ENCODE results near the gene APMAP. TPM values are rescaled to one million over a fixed set of nuclear protein-coding genes. Genes with fewer than 3 reads are reported as not detected.

The APMAP gene
- total RNA-seq, 1 donor from 2014 or later, result 76.3 TPM

DNA sequence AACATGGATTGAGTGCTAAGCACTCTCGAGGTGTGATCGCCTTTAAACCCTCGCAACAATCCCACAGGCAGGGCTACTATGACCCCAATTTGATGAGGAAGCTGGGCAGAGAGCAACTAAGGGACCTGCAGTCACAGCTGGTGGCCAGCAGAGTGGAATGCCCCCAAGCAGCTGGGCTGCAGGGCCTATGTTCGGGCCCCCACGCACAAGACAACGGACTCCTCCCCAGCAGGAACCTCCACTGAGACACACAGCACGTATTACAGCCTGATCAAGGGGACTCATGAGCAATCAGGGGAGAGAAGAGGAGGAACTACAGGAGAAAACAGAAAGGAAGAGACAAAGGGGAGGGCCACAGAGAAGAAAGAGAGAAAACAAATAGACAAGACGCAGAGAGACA is 21.8 kb downstream of the APMAP start:
- no peak overlapping the region for H3K4me3 Mint-ChIP-seq (ENCODE audit: unreplicated experiment)
- H3K9me3 Mint-ChIP-seq (ENCODE audit: unreplicated experiment), result peaks cover 5% of the 10 kb centered on the region
- peaks cover 57% of the 10 kb centered on the region for H3K36me3 Mint-ChIP-seq (ENCODE audit: unreplicated experiment)

DNA sequence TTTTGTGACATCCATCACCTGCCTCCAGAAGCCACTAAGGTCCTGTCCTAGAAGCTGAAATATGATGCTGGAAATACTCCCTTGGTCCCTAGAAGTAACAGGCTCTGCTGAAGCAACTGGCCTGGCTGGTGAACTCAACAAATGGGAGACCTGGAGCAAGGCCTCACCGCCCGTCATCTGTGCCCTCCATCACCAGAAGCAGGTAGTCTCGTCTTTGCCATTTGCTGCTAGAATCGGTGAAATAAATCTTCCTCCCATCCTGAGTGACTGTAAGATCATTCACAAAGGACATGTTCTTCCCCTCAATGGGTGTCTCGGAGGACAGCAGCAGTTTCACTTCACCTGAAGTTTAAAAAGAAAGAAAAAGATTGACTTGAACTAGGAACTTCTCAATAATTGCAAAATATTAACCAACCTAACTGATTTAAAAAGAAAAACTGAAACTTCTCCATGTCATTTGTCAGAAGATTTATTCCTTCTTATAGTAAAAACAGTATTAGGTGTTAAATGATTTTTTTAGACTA is 22.5 kb downstream of the APMAP start:
- H3K4me3 Mint-ChIP-seq (ENCODE audit: unreplicated experiment), result no peak overlapping the region
- no peak overlapping the region for H3K27ac Mint-ChIP-seq (ENCODE audit: unreplicated experiment)
- no peaks in the 10 kb centered on the region for H3K9me3 Mint-ChIP-seq (ENCODE audit: unreplicated experiment)
- no peak for DNase-seq (ENCODE audit: extremely low spot score, unreplicated experiment)
- H3K4me1 Mint-ChIP-seq (ENCODE audit: unreplicated experiment), result peaks cover 2% of the 10 kb centered on the region
- H3K27me3 Mint-ChIP-seq (ENCODE audit: unreplicated experiment), result no peaks in the 10 kb centered on the region
- TF ChIP-seq, protein P1, sequence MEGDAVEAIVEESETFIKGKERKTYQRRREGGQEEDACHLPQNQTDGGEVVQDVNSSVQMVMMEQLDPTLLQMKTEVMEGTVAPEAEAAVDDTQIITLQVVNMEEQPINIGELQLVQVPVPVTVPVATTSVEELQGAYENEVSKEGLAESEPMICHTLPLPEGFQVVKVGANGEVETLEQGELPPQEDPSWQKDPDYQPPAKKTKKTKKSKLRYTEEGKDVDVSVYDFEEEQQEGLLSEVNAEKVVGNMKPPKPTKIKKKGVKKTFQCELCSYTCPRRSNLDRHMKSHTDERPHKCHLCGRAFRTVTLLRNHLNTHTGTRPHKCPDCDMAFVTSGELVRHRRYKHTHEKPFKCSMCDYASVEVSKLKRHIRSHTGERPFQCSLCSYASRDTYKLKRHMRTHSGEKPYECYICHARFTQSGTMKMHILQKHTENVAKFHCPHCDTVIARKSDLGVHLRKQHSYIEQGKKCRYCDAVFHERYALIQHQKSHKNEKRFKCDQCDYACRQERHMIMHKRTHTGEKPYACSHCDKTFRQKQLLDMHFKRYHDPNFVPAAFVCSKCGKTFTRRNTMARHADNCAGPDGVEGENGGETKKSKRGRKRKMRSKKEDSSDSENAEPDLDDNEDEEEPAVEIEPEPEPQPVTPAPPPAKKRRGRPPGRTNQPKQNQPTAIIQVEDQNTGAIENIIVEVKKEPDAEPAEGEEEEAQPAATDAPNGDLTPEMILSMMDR (IDR thresholded peaks at IDR 0.05), result no peak
- peaks cover 51% of the 10 kb centered on the region for H3K36me3 Mint-ChIP-seq (ENCODE audit: unreplicated experiment)

More for the DNA sequence above, 21.8 kb downstream of the APMAP start:
- no peak for DNase-seq (ENCODE audit: extremely low spot score, unreplicated experiment)
- H3K27me3 Mint-ChIP-seq (ENCODE audit: unreplicated experiment), result no peaks in the 10 kb centered on the region
- TF ChIP-seq, protein P1 (IDR thresholded peaks at IDR 0.05), result no peak
- H3K4me1 Mint-ChIP-seq (ENCODE audit: unreplicated experiment), result peaks cover 2% of the 10 kb centered on the region
- no peak overlapping the region for H3K27ac Mint-ChIP-seq (ENCODE audit: unreplicated experiment)

DNA sequence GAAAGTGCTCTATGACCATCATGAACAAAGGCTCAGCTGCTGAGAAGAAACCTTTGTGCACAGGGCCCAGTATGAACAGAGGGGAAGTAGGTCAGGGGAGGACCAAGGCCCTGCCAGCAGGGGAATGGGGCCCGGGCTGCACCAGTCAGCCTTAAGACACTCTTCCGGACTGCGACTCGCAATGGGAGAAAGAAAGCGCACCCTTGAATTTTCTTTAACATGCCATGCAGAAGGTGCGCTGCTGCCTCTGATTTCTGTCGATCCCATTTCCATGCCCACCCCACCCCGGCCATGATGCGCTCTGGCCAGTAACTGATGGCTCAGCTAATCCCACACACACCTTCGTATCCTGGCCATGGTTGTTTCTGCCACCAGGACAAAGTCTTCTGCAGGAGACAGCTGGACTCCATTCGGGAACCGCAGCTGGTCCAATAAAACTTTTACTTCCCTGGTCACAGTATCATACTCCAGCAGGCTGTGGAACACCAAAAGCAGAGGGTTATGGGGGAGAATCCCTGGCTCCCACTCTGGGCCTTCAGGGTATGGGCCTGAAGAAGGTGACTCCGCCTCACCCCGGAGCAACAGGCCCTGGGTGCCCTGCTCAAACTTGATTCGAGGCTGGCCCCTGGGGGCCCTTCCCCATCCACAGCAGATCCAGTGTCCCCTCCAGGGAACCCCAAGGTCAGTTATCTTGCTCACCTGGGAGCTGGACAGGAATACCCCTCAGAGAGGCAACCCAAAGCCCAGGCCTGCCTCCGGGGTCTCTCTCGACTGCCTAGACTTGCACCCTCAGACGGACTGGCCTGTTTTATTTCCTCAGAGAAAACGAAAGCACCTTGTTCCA is 23.1 kb downstream of the APMAP start:
- TF ChIP-seq, protein P1 (IDR thresholded peaks at IDR 0.05), result no peak
- Mint-ChIP-seq H3K4me3 (ENCODE audit: unreplicated experiment) (no peak overlapping the region), H3K27me3 (ENCODE audit: unreplicated experiment) (no peaks in the 10 kb centered on the region), H3K4me1 (ENCODE audit: unreplicated experiment) (peaks cover 2% of the 10 kb centered on the region), H3K36me3 (ENCODE audit: unreplicated experiment) (peaks cover 49% of the 10 kb centered on the region), H3K9me3 (ENCODE audit: unreplicated experiment) (no peaks in the 10 kb centered on the region), H3K27ac (ENCODE audit: unreplicated experiment) (no peak overlapping the region)
- DNase-seq (ENCODE audit: extremely low spot score, unreplicated experiment), result peak; percentile 76

DNA sequence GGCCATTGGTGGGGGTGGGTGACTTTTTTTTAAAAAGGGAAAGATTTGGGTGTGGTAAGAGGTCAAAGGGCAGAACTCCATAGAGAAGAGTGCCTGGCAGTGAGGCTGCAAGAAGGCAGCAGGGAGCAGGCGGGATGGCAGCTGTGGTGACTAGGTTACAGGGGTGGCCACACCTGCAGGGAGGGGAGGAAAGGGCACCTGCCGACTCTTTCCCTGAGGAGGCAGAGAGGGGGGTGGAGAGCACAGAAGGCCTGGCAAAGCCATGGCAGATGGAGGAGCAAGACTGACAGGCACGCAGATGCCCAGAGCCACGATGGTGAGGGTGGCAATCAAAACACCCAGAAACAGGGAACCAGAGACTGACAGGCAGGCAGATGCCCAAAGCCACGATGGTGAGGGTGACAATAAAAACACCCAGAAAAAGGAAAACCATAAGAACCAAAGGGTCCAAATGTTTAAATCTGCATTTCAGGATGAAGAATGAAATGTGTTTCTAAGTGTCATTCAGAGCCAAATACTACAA is 24.2 kb downstream of the APMAP start:
- Mint-ChIP-seq H3K4me3 (ENCODE audit: unreplicated experiment) (no peak overlapping the region), H3K36me3 (ENCODE audit: unreplicated experiment) (peaks cover 56% of the 10 kb centered on the region), H3K4me1 (ENCODE audit: unreplicated experiment) (no peaks in the 10 kb centered on the region), H3K9me3 (ENCODE audit: unreplicated experiment) (no peaks in the 10 kb centered on the region), H3K27me3 (ENCODE audit: unreplicated experiment) (no peaks in the 10 kb centered on the region), H3K27ac (ENCODE audit: unreplicated experiment) (no peak overlapping the region)
- no peak for DNase-seq (ENCODE audit: extremely low spot score, unreplicated experiment)
- TF ChIP-seq, protein P1 (IDR thresholded peaks at IDR 0.05), result no peak

DNA sequence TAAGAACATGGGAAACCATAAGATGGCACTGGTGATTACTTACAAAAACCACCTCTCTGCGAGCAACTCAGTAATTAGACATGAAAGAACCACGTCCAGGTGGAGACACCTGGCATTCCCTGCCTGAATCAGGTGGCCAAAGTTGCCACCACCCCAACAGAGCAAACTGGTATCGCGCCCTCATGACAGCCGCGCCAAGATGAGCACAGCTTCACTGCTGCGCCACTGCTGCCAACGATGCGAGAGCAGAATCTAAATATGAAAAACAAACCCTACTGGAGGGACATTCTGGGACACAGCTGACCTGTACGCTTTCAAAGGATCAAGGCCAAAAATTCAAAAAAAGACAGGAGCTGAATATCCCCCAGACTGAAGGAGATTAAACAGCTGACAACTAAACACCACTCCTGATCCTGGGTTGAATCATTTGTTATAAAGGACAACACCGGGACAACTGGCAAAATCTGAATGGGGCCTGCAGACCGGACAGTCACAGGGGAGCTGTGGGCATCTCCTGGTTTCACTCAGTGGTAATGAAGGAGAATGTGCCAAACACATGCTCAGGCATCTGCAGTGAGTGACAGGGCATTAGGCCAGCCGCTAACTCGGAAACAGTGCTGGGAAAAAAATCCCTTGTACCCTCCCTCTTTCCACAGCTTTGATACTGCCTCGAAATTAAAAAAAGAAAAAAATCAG is 26.1 kb downstream of the APMAP start:
- no peak for DNase-seq (ENCODE audit: extremely low spot score, unreplicated experiment)
- TF ChIP-seq, protein P1 (IDR thresholded peaks at IDR 0.05), result no peak
- H3K27me3 Mint-ChIP-seq (ENCODE audit: unreplicated experiment), result no peaks in the 10 kb centered on the region
- no peak overlapping the region for H3K27ac Mint-ChIP-seq (ENCODE audit: unreplicated experiment)
- H3K4me3 Mint-ChIP-seq (ENCODE audit: unreplicated experiment), result no peak overlapping the region
- H3K36me3 Mint-ChIP-seq (ENCODE audit: unreplicated experiment), result peaks cover 58% of the 10 kb centered on the region
- no peaks in the 10 kb centered on the region for H3K9me3 Mint-ChIP-seq (ENCODE audit: unreplicated experiment)
- no peaks in the 10 kb centered on the region for H3K4me1 Mint-ChIP-seq (ENCODE audit: unreplicated experiment)

Data from osteocyte (in vitro differentiated cells).